Activated T-cell treated with anti-CD3 and anti-CD28 coated beads, Interleukin-2, amount 50 U/mL, for 4 hours (primary cell): ENCODE data around the gene XRN2. TPM values are rescaled to one million over a fixed set of nuclear protein-coding genes. Genes with fewer than 3 reads are reported as not detected.
"Not testable (repeated sequence)": the region's sequence is repeated elsewhere in the genome, so short reads cannot be mapped to it uniquely, and the experiment has no call there.

Experiments
- ATAC-seq, 2 donors: fragments of 200-7000 bp; cut with Tn5 transposase; one replicate each; pipeline ENCODE4 v1.10.0; 2021
- DNase-seq: peaks from one replicate; pipeline ENCODE4 v3.0.0-alpha.2; 2020
- H3K27me3 Mint-ChIP-seq: one replicate; pipeline ENCODE4 v1.8.0; 2021; ENCODE audit warnings: low read depth, mixed read lengths
- H3K36me3 Mint-ChIP-seq: one replicate; pipeline ENCODE4 v1.8.0; 2022; ENCODE audit warnings: mixed read lengths; ENCODE audit not compliant: insufficient read depth
- H3K4me1 Mint-ChIP-seq: one replicate; pipeline ENCODE4 v1.8.0; 2021; ENCODE audit warnings: low read depth, mixed read lengths
- H3K4me3 Mint-ChIP-seq: one replicate; pipeline ENCODE4 v1.8.0; 2021; ENCODE audit warnings: mild to moderate bottlenecking, moderate library complexity, mixed read lengths
- H3K9me3 Mint-ChIP-seq: one replicate; pipeline ENCODE4 v1.8.0; 2021; ENCODE audit warnings: mixed read lengths
- total RNA-seq, 3 donors: library from RNA; stranded (reverse); gene quantifications; one replicate each; pipeline ENCODE4 v1.2.1, GENCODE V29; 2021

XRN2 gene
- total RNA-seq, 3 donors from 2014 or later = 96.9 to 109 (median 107) TPM

DNA sequence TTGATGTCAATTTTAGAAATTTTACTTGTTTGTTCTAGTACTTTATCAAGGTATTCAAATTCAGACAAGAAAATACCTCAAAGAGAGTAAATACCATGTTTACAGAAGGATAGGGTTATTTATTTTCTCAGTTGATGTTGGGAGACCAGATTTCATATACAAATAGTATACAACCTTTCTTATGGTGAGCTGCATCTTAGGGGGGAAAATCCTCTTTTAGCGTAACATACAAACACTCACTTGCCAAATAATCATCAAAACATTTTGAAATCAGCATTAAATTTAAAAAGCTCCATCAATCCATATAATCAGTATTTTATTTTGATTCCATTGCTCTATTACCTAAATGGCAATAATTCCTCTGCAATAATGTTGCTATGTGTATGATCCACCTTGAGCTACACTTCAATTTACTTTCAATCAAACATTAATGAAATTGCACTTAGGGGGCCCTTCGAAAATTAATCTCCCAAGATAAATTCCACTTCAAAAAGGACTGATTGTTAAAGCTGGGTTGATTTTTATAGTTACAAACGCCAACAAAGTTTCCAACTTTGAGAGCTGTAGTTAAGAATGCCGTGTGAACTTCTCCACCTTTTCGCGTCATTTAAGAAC lies 92.0 kb downstream of the XRN2 start:
- no peaks in the 10 kb centered on the region for H3K9me3 Mint-ChIP-seq
- peak overlapping the region; percentile 48 for H3K4me3 Mint-ChIP-seq
- H3K36me3 Mint-ChIP-seq = peaks cover 5% of the 10 kb centered on the region
- H3K4me1 Mint-ChIP-seq = peaks cover 24% of the 10 kb centered on the region
- DNase-seq = no peak
- ATAC-seq = no peak
- H3K27me3 Mint-ChIP-seq = peaks cover 71% of the 10 kb centered on the region

DNA sequence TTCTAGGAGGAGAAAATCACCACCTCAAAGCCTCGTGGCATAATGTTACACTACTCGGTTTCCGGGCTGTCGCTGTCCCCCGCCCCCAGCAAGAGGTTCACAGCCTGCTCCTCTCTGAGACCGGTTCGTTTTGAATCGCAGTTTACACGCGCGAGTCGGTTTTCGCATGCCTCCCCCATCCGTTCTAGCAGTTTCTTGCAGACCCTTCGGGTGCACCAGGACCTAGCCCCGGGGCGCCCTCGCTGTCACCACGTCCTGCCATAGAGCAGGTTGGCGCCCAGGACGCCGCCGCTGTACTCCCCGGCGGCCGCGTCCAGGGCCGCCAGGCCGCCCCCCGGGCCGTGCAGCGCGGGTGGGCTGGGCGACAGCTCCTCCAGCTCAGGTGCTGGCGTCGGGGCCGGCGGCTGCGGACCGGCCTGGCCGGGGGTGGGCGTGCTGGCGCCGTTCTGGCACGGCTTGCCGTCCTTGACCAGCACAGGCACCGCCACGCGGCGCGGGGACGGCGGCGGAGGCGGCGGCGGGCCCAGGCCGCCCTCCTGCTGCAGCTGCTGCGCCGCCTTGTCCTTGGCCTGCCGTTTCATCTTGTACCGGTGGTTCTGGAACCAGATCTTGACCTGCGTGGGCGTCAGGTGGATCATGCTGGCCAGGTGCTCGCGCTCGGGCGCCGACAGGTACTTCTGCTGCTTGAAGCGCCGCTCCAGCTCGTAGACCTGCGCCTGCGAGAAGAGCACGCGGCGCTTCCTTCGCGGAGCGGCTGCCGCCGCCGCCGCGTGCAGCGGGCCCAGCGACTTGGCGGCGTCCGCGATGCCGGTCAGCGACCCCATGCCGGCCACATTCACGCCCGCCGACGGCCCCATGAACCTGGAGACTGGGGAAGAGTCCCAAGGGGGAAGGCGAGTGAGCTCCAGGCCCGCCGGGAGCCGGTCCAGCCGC lies 92.8 kb downstream of the XRN2 start:
- Mint-ChIP-seq H3K27me3 (peaks cover 74% of the 10 kb centered on the region), H3K9me3 (no peaks in the 10 kb centered on the region), H3K36me3 (peaks cover 1% of the 10 kb centered on the region), H3K4me1 (peaks cover 24% of the 10 kb centered on the region), H3K4me3 (peak overlapping the region; percentile 48)
- DNase-seq (peak; percentile 46), ATAC-seq (peak; percentile 50 to 67)

DNA sequence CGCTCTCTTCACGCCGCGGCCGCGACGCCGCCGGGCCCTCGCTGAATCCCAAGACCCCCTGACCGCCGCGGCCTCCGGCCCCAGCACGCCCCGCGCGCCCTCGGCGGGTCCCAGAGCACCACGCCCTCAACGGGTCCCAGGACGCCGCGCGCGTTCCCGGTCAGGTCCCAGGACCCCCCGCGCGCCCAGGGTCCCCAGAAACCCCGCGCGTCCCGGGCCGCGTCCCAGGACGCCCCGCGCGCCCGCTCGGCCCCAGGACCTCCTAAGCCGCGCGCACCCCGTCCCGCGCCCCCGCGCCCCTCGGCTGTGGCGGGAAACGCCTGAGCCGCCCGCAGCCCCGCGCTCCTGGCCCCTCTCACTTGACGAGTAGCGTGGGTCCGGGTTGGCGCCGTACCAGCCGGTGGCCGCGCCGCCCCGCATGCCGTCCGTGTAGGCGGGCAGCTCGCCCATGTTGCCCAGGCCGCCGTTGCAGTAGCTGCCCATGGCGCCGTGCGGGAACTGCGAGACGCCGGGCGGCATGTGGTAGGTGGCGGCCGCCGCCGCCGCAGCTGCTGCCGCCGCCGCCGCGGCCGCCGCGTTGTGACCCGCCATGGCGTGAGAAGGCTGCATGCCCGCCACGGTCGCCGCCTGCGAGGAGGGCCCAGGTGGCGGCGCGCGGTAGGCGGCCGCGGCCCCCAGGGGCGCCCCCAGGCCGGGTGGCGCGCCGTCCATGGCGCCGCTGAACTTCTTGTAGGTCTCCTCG lies 93.6 kb downstream of the XRN2 start:
- peaks cover 21% of the 10 kb centered on the region for H3K4me1 Mint-ChIP-seq

DNA sequence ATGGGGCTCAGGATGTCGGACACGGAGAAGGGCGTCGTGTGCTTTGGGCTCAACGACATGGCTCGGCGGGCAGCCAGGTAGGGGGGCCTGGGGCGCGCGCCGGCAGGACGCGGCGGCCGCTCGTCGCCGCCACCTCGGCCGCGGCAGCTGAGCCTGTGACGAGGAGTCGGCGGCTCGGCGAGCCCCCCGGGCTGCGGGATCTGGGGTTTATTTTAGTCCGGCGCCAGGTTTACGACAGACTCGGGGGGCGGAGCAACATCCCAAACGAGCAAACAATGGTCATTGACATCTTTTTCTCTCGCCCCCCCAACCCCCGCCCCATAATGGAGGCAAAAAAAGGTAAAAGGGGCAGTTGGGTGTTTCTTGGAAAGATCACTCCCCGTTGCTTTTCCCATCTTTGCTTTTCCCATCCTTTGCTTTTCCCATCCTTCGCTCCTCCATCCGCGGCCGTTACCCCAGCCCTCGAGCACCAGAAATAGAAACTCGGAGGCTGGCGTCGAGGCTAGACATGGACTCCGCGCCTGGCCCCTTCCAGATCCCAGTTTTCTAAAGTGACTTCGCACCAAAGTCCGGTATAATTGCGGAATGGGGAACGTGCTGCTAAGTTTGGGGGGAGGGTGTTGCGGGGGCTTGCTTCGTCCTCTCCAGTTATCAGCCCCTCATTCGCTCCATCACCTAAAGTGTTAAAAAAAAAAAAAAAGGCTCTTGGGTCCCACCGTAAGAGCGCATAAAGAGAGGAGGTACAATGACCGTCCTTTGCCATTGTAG lies 94.4 kb downstream of the XRN2 start, which contains the start of gene NKX2-4:
NKX2-4 (minus strand) TSS at position 186 of the 768 bp plus-strand sequence; CDS start at position 59, 127 bp downstream.
- Mint-ChIP-seq H3K4me1 (peaks cover 16% of the 10 kb centered on the region), H3K27me3 (peaks cover 74% of the 10 kb centered on the region), H3K9me3 (no peaks in the 10 kb centered on the region), H3K4me3 (no peak within 1 kb of the TSS), H3K36me3 (no peaks in the 10 kb centered on the region)
- ATAC-seq = no peak
- no peak for DNase-seq

More for the DNA sequence above, 93.6 kb downstream of the XRN2 start:
- Mint-ChIP-seq H3K27me3 (peaks cover 75% of the 10 kb centered on the region), H3K36me3 (no peaks in the 10 kb centered on the region), H3K9me3 (no peaks in the 10 kb centered on the region), H3K4me3 (no peak overlapping the region)
- peak; percentile 21 to 52 for ATAC-seq
- no peak for DNase-seq

DNA sequence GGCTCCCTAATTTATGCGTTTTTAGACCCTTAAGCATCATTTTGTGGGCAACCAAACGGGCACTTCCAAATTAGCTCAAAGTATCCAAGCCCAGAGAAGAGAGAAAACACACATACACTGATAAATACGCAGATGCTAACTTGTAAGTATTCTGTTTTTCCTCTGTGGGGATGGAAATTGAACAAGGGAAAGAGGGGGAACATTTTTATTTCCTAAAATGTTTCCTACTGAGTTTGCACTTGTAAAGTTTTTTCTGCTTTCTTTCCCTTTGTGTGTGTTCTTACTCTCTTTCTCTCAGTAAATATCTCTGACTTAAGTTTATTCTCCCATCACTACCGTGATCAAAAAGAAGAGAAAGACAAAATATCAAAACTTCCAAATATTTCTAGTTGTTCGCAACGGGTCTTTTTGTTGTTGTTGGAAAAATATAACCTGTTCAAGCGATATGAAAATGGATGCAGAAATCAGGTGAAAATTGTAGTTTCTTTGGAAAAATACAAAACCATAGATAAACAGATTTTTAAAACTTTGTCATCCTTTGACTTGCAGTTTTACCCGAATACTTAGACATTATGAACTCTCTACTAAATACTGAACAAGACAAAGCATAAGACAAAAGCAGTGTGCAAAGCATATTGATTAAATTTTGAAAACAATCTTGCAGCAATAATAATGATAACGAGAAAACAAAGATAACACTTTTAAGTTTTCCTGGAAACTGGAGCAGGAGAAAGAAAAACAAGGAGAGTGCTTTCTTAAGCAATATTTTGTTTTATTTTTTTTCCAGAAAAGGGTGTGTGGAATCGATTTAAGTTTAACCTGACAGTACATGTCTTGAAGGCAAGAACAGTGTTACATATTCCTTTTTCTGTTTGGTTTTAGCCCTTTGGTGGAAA lies 95.2 kb downstream of the XRN2 start:
- no peak for DNase-seq
- H3K4me1 Mint-ChIP-seq = peaks cover 10% of the 10 kb centered on the region
- peaks cover 71% of the 10 kb centered on the region for H3K27me3 Mint-ChIP-seq
- H3K9me3 Mint-ChIP-seq = no peaks in the 10 kb centered on the region
- no peak for ATAC-seq
- no peak overlapping the region for H3K4me3 Mint-ChIP-seq
- H3K36me3 Mint-ChIP-seq = no peaks in the 10 kb centered on the region

DNA sequence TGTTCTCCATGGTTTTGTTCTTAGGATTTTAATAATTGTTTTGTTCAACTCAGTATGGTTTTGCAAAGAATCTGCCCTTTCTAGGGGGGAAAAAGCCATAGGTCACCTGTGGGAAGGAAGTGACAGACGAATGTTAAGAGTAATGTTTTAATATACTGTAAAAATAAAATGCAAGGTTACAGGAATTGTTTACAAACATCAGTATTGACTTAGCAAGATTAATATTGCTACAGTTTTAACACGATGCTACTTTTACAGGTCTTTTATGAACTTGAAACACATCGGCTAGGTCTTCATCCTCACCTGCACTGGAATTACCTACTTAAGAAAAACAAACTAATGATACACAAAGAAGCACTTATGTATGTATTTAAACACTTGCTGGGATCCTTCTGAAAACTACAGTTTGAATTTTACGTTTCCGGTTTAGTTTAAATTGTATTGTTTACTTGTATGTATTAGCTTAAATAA lies 95.9 kb downstream of the XRN2 start:
- H3K4me3 Mint-ChIP-seq = no peak overlapping the region
- ATAC-seq (no peak), DNase-seq (no peak)
- H3K27me3 Mint-ChIP-seq = peaks cover 69% of the 10 kb centered on the region
- no peaks in the 10 kb centered on the region for H3K36me3 Mint-ChIP-seq
- peaks cover 3% of the 10 kb centered on the region for H3K9me3 Mint-ChIP-seq
- peaks cover 9% of the 10 kb centered on the region for H3K4me1 Mint-ChIP-seq

DNA sequence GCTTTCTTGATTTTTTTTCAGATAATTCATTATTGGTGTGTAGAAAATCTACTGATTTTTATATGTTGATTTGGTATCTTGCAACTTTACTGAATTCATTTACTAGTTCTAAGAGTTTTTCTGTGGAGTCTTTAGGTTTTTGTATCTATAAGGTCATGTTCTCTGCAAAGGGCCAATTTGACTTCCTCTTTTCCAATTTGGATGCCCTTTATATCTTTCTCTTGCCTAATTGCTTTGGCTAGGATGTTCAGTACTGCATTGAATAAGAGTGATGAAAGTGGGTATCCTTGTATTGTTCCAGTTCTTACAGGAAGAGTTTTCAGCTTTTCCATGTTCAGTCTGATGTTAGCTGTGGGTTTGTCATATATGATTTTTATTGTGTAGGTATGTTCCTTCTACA lies 108.6 kb downstream of the XRN2 start:
- Mint-ChIP-seq H3K36me3 (no peaks in the 10 kb centered on the region), H3K27me3 (peaks cover 58% of the 10 kb centered on the region), H3K4me1 (peaks cover 4% of the 10 kb centered on the region), H3K9me3 (peaks cover 21% of the 10 kb centered on the region), H3K4me3 (no peak overlapping the region)
- DNase-seq (no peak), ATAC-seq (no peak)

DNA sequence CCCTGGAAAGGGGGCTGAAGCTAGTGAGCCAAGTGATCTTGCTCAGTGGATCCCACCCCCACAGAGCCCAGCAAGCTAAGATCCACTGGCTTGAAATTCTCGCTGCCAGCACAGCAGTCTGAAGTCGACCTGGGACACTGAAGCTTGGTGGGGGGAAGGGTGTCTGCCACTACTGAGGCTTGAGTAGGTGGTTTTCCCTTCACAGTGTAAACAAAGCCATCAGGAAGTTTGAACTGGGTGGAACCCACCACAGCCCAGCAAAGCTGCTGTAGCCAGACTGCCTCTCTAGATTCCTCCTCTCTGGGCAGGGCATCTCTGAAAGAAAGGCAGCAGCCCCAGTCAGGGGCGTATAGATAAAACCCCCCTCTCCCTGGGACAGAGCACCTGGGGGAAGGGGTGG lies 110.9 kb downstream of the XRN2 start:
- not testable (repeated sequence) for H3K36me3 Mint-ChIP-seq, H3K4me3 Mint-ChIP-seq, ATAC-seq, H3K4me1 Mint-ChIP-seq, DNase-seq
- peaks cover 63% of the 10 kb centered on the region for H3K27me3 Mint-ChIP-seq
- peaks cover 21% of the 10 kb centered on the region for H3K9me3 Mint-ChIP-seq

DNA sequence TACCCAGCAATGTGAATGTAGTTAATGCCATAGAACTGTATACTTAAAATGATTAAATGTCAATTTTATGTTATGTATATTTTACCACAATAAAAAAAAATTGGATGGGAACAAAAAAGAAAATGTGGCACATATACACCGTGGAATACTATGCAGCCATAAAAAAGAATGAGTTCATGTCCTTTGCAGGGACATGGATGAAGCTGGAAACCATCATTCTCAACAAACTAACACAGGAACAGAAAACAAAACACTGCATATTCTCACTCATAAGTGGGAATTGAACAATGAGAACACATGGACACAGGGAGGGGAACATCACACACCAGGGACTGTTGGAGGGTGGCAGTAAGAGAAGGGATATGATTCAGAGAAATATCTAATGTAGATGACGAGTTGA lies 116.0 kb downstream of the XRN2 start:
- not testable (repeated sequence) for H3K4me3 Mint-ChIP-seq, DNase-seq, H3K4me1 Mint-ChIP-seq, ATAC-seq, H3K36me3 Mint-ChIP-seq
- Mint-ChIP-seq H3K9me3 (peaks cover 17% of the 10 kb centered on the region), H3K27me3 (peaks cover 31% of the 10 kb centered on the region)

DNA sequence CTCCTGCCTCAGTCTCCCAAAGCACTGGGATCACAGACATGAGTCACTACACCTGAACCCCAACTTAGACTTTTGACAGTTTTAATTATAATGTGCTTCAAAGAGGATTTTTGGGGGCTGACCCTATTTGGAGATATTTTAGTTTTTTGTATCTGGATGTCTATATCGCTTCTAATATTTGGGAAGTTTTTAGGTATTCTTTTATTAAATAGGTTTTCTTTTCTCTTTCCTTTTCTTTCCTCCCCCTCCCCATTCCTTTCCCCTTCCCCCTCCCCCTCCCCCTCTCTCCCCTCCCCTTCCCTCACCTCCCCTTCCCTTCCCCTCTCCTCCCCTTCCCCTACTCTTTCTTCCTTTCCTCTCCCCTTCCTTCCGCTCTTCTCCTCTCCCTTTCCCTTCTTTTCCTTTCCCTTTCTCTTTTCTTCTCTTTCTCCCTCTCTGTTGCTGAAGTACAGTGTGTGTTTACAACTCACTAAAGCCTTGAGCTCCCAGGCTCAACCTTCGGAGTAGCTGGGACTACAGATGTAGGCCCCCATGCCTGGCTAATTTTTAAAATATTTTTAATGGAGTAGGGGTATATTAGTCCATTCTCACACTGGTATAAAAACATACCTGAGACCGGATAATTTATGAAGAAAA lies 118.6 kb downstream of the XRN2 start:
- H3K4me3 Mint-ChIP-seq = no peak overlapping the region
- peaks cover 41% of the 10 kb centered on the region for H3K9me3 Mint-ChIP-seq
- H3K4me1 Mint-ChIP-seq = no peaks in the 10 kb centered on the region

DNA sequence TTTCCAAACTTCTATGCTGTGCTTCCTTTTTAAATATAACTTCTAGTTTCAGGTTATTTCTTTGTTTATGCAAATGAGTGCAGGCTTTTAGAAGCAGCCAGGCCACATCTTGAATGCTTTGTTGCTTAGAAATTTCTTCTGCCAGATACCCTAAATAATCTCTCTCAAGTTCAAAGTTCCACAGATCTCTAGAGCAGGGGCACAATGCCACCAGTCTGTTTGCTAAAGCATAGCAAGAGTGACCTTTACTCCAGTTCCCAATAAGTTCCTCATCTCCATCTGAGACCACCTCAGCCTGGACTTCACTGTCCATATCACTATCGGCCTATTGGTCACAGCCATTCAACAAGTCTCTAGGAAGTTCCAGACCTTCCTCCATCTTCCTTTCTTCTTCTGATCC lies 120.6 kb downstream of the XRN2 start:
- H3K36me3 Mint-ChIP-seq, DNase-seq, ATAC-seq, H3K27me3 Mint-ChIP-seq, H3K4me3 Mint-ChIP-seq, H3K4me1 Mint-ChIP-seq: not testable (repeated sequence)
- peaks cover 43% of the 10 kb centered on the region for H3K9me3 Mint-ChIP-seq

More for the DNA sequence above, 118.6 kb downstream of the XRN2 start:
- peaks cover 14% of the 10 kb centered on the region for H3K27me3 Mint-ChIP-seq
- ATAC-seq = no peak
- DNase-seq = no peak
- peaks cover 2% of the 10 kb centered on the region for H3K36me3 Mint-ChIP-seq

DNA sequence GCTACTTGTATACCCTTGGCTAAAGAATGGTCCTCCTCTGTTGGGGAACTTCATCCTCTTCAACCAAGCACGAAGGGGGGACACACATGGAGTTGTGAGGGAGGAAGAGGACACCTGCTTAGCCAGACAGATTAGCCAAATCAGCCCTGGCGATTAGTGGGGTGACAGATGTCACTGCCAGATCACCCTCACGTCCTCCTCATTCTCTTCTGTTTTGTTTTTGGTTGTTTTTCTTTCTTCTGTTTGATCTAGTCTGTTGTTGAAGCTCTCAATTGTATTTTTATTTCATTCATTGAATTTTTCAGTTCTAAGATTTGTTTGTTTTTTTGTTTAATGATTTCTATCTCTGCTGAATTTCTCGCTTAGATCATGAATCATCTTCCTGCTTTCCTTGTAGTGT lies 121.7 kb downstream of the XRN2 start:
- no peak overlapping the region for H3K4me3 Mint-ChIP-seq
- no peak for ATAC-seq
- no peak for DNase-seq
- H3K36me3 Mint-ChIP-seq = peaks cover 2% of the 10 kb centered on the region
- peaks cover 9% of the 10 kb centered on the region for H3K27me3 Mint-ChIP-seq
- peaks cover 43% of the 10 kb centered on the region for H3K9me3 Mint-ChIP-seq
- no peaks in the 10 kb centered on the region for H3K4me1 Mint-ChIP-seq
